K562 (cell line): Measurements from ENCODE around the gene CDC26.
"Not testable (repeated sequence)": the region's sequence is repeated elsewhere in the genome, so short reads cannot be mapped to it uniquely, and the experiment has no call there.

Source experiments
- CTCF ChIP-seq, 3 experiments: IDR thresholded peaks in 2 of 3; conservative IDR thresholded peaks in 1 of 3; 2 replicates each; pipeline ENCODE4 v1.5.1; 2011 to 2012; ENCODE audit warnings: low read length in 3 of 3, mild to moderate bottlenecking in 3 of 3, control low read depth in 2 of 3, improper control_type of control experiment in 1 of 3, inconsistent platforms in 1 of 3, low read depth in 1 of 3, mixed read lengths in 1 of 3, moderate library complexity in 1 of 3; ENCODE audit not compliant: insufficient read depth in 2 of 3
- E2F5 ChIP-seq: sonication (generic); formaldehyde crosslinking; IDR thresholded peaks from 2 replicates; pipeline ENCODE4 v1.8.0; 2022; ENCODE audit warnings: mild to moderate bottlenecking, missing genetic modification reagents
- GABPA ChIP-seq: fragments of 200-800 bp; sonication (Bioruptor generic); conservative IDR thresholded peaks from 2 replicates; pipeline ENCODE4 v1.6.1; 2016; ENCODE audit warnings: low read depth, missing genetic modification characterization, missing compliant biosample characterization
- MLX ChIP-seq, 2 experiments: fragments of 450-650 bp in 1 of 2; sonication (generic) in 1 of 2; formaldehyde crosslinking; conservative IDR thresholded peaks; 2 replicates each; pipeline versions ENCODE4 v1.4.0 to v1.8.1; 2020 to 2022; ENCODE audit warnings: mild to moderate bottlenecking in 1 of 2, missing genetic modification reagents in 1 of 2
- NEUROD1 ChIP-seq: fragments of 150-350 bp; IDR thresholded peaks from 2 replicates; pipeline ENCODE4 v1.6.1; 2014; ENCODE audit warnings: borderline replicate concordance, low read length, low read depth; ENCODE audit not compliant: partially characterized antibody
- POLR2A ChIP-seq: fragments of 450-650 bp; conservative IDR thresholded peaks from 2 replicates; pipeline ENCODE4 v1.6.1; 2016
- REST ChIP-seq, 2 experiments: fragments of 450-650 bp; formaldehyde crosslinking in 1 of 2; IDR thresholded peaks; 2 replicates each; pipeline versions ENCODE4 v1.4.0 to v1.6.1; 2014 to 2020; ENCODE audit warnings: mild to moderate bottlenecking in 2 of 2, borderline replicate concordance in 1 of 2, low read depth in 1 of 2
- SIX5 ChIP-seq, 2 experiments: IDR thresholded peaks; 2 replicates each; pipeline ENCODE4 v1.6.1; 2011; ENCODE audit warnings: low read length in 2 of 2, borderline replicate concordance in 1 of 2, low read depth in 1 of 2, mild to moderate bottlenecking in 1 of 2, moderate library complexity in 1 of 2; ENCODE audit not compliant: insufficient read depth in 1 of 2
- ZNF436 ChIP-seq: fragments of 250-450, 450-650 bp; sonication (Bioruptor Pico); formaldehyde crosslinking; IDR thresholded peaks from 2 replicates; pipeline ENCODE4 v1.7.0; 2020; ENCODE audit warnings: mild to moderate bottlenecking

DNA sequence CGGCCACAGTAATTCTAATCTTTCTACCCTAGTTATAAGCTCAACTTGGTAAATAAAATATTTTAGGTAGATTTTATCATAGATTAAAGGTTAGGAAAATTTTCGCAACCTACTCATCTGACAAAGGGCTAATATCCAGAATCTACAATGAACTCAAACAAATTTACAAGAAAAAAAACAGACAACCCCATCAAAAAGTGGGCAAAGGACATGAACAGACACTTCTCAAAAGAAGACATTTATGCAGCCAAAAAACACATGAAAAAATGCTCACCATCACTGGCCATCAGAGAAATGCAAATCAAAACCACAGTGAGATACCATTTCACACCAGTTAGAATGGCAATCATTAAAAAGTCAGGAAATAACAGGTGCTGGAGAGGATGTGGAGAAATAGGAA lies 25.7 kb downstream of the CDC26 start:
- TF ChIP-seq REST (IDR thresholded peaks at IDR 0.05; ENCODE audit: borderline replicate concordance); REST (CRISPR knock-in tag; IDR thresholded peaks at IDR 0.05; ENCODE audit: low read depth); ZNF436 (CRISPR knock-in tag); MLX (CRISPR knock-in tag; conservative IDR thresholded peaks at IDR 0.05); POLR2A; GABPA (tag); SIX5 (IDR thresholded peaks at IDR 0.05; ENCODE audit: borderline replicate concordance in 1 of 2, insufficient read depth in 1 of 2, low read depth in 1 of 2, low read length in 2 of 2); E2F5 (CRISPR knock-in tag); CTCF (IDR thresholded peaks at IDR 0.05 in 2 of 3, conservative IDR thresholded peaks at IDR 0.05 in 1 of 3; ENCODE audit: insufficient read depth in 2 of 3, low read depth in 1 of 3, low read length in 3 of 3); NEUROD1: not testable (repeated sequence)
